C4-2B (cell line): Measurements from ENCODE around the gene OSBPL10.

Experiments
- H3K27ac ChIP-seq: fragments of 450-650 bp; 2 replicates; pipeline ENCODE4 v1.5.1; 2017
- CTCF ChIP-seq: fragments of 450-650 bp; conservative IDR thresholded peaks from 2 replicates; pipeline ENCODE4 v1.5.1; 2017; ENCODE audit warnings: mild to moderate bottlenecking
- ZFX ChIP-seq: fragments of 450-650 bp; IDR thresholded peaks from 2 replicates; pipeline ENCODE4 v1.6.1; 2017

Gene OSBPL10

GRCh38 chr3:31929826-31930502, 51.1 kb downstream of the OSBPL10 start:
- TF ChIP-seq CTCF (no peak), ZFX (no peak)
- no peak overlapping the region for H3K27ac ChIP-seq

GRCh38 chr3:31927811-31928210, 53.3 kb downstream of the OSBPL10 start:
- TF ChIP-seq CTCF (no peak), ZFX (no peak)
- no peak overlapping the region for H3K27ac ChIP-seq

- TF ChIP-seq ZFX (no peak), CTCF (no peak)
- no peak overlapping the region for H3K27ac ChIP-seq
These were observed 54.5 kb downstream of the OSBPL10 start for GRCh38 chr3:31926543-31926942.

- no peak overlapping the region for H3K27ac ChIP-seq
- TF ChIP-seq ZFX: no peak
- no peak for TF ChIP-seq CTCF
These were observed 55.8 kb downstream of the OSBPL10 start for GRCh38 chr3:31925271-31925630.

- TF ChIP-seq ZFX: no peak
- no peak for TF ChIP-seq CTCF
- no peak overlapping the region for H3K27ac ChIP-seq
These were observed 56.3 kb downstream of the OSBPL10 start for GRCh38 chr3:31924610-31925270.

- H3K27ac ChIP-seq: peak overlapping the region; percentile 28; the same call in 1 of the 2 replicates
- TF ChIP-seq CTCF (no peak), ZFX (no peak)
These were observed 58.1 kb downstream of the OSBPL10 start for GRCh38 chr3:31922962-31923361.

GRCh38 chr3:31921837-31922236, 59.2 kb downstream of the OSBPL10 start:
- no peak overlapping the region for H3K27ac ChIP-seq

More at GRCh38 chr3:31921837-31922236, 59.2 kb downstream of the OSBPL10 start:
- no peak for TF ChIP-seq CTCF
- no peak for TF ChIP-seq ZFX
